Measurements from ENCODE around the gene FAM3B.

The FAM3B gene

DNA sequence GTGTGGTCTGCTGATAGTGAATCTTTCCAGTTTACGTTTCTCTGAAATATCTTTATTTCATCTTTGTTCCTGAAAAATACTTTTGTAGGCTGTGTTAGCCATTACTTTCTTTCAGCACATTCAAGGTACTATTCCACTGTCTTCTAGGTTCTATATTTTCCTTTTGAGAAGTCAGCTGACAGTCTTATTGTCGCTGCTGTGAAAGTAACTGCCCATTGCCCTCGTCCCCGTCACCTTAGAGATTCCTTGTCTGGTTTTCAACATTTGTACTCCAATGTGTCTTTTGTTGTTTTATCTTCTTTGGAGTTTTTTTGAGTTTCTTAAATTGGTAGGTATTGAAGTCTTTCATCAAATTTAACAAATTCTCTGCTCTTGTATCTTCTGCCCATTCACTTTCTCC, 25.4 kb downstream of the FAM3B start:
- H3K4me3 ChIP-seq (replicated peaks; ENCODE audit: low read depth, low read length): no peak overlapping the region
- TF ChIP-seq, protein P1, sequence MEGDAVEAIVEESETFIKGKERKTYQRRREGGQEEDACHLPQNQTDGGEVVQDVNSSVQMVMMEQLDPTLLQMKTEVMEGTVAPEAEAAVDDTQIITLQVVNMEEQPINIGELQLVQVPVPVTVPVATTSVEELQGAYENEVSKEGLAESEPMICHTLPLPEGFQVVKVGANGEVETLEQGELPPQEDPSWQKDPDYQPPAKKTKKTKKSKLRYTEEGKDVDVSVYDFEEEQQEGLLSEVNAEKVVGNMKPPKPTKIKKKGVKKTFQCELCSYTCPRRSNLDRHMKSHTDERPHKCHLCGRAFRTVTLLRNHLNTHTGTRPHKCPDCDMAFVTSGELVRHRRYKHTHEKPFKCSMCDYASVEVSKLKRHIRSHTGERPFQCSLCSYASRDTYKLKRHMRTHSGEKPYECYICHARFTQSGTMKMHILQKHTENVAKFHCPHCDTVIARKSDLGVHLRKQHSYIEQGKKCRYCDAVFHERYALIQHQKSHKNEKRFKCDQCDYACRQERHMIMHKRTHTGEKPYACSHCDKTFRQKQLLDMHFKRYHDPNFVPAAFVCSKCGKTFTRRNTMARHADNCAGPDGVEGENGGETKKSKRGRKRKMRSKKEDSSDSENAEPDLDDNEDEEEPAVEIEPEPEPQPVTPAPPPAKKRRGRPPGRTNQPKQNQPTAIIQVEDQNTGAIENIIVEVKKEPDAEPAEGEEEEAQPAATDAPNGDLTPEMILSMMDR (IDR thresholded peaks at IDR 0.05; ENCODE audit: low read length, missing control alignments): no peak
- no peak for DNase-seq (ENCODE audit: low read depth)

DNA sequence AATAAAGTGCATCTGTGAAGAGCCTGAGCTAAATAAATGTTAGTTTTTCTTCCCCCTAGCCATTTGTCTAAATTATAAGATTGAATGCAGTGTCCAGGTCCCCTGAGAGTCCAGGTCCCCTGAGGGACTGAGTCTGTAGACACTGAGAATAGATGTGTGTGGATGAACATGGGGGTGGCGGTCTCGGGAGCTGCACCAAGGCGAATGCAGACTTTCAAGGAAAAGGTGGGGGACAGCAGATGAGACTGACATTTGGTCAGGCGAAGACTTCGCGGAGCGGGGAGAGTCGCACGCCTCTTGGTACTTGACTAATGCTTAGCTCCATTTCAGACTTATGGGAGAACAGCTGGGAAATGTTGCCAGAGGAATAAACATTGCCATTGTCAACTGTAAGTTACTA, 27.5 kb downstream of the FAM3B start:
- H3K4me3 ChIP-seq (replicated peaks; ENCODE audit: low read depth, low read length): no peak overlapping the region
- TF ChIP-seq, protein P1 (IDR thresholded peaks at IDR 0.05; ENCODE audit: low read length, missing control alignments): no peak
- no peak for DNase-seq (ENCODE audit: low read depth)

DNA sequence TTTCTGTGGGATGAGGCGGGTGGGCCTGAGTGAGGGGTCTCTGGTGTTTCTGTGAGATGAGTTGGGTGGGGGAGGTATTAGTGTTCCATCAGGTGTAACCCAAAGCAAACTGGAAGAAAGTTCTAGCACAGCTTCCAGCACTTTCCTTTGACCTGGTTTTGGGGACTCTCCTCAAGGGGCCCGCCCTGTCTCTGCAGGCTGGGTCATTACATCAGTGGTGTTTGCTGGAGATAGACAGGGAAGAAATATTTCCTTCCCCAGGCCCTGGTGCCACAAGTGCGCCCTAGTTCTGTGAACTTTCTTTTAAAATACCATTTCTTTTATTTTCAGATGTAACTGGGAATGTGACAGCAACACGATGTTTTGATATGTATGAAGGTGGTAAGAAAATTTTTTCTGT, 28.8 kb downstream of the FAM3B start:
- TF ChIP-seq, protein P1 (IDR thresholded peaks at IDR 0.05; ENCODE audit: low read length, missing control alignments): no peak
- DNase-seq (ENCODE audit: low read depth): no peak
- H3K4me3 ChIP-seq (replicated peaks; ENCODE audit: low read depth, low read length): no peak overlapping the region

DNA sequence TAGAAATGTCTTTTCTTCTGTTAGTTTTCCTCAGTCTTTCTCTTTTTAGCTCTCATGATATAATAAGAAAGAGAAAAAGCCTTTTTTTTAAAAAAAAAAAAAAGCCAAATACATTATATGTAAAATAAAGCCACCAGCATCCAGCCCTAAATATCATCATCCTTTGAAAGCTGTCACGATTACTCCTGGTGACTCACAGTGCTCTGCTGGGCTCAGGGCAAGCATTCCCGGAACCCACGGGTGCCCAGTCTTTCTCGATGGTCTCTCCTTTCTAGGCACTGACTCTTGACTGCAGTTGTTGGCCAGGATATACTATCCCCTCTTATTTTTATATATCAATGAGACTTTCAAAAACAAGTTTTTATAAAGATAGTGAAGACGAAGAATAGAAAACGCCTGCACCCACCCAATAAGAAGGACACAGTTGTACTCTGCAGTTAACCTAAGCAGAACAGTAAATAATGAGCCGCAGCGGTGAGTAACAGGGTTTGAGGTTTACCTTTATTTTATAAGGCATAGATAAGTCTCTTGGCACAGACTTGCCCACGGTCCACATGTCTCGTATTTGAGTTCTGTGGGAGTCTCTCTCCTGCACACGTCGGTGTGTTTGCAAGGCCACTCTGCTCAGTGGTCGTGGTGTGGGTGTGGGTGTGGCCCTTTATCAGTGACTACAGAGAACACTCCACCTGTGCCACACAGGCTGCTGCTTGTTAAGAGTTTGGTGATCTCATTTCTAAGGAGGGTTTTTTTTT, 29.5 kb downstream of the FAM3B start:
- TF ChIP-seq, protein P1 (IDR thresholded peaks at IDR 0.05; ENCODE audit: low read length, missing control alignments): no peak
- H3K4me3 ChIP-seq (replicated peaks; ENCODE audit: low read depth, low read length): no peak overlapping the region
- DNase-seq (ENCODE audit: low read depth): no peak

DNA sequence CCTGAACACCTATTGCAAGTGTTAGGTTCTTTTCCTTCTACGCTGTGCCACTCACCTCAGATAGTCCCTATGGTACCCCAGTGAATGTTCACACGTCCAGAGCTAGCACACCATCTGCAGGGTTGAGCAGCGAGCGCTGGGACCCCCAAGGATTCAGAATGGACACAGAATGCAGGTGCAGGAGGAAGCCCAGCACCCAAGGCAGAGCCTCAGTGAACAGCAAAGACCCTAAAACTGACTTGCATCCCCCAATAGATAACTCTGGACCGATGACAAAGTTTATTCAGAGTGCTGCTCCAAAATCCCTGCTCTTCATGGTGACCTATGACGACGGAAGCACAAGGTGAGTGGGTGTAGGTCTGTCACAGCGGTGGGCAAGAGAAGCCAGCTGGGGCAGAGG, 30.2 kb downstream of the FAM3B start:
- no peak overlapping the region for H3K4me3 ChIP-seq (replicated peaks; ENCODE audit: low read depth, low read length)

DNA sequence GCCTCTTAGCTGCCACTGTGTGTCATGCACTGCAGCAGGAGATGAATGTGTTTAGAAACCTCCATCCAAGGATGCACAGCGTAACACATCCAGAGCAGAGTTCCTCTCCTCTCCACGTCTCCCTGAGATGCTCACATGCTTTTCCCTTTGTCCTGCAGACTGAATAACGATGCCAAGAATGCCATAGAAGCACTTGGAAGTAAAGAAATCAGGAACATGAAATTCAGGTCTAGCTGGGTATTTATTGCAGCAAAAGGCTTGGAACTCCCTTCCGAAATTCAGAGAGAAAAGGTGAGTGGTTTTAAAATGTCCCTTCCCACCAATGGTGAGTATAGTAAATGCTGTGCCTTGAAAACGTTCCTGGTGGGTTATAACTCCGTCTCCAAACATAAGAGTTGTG, 31.8 kb downstream of the FAM3B start:
- H3K4me3 ChIP-seq (replicated peaks; ENCODE audit: low read depth, low read length): no peak overlapping the region
- TF ChIP-seq, protein P1 (IDR thresholded peaks at IDR 0.05; ENCODE audit: low read length, missing control alignments): no peak
- DNase-seq (ENCODE audit: low read depth): no peak

More for the DNA sequence above, 30.2 kb downstream of the FAM3B start:
- TF ChIP-seq, protein P1 (IDR thresholded peaks at IDR 0.05; ENCODE audit: low read length, missing control alignments): no peak
- DNase-seq (ENCODE audit: low read depth): no peak

DNA sequence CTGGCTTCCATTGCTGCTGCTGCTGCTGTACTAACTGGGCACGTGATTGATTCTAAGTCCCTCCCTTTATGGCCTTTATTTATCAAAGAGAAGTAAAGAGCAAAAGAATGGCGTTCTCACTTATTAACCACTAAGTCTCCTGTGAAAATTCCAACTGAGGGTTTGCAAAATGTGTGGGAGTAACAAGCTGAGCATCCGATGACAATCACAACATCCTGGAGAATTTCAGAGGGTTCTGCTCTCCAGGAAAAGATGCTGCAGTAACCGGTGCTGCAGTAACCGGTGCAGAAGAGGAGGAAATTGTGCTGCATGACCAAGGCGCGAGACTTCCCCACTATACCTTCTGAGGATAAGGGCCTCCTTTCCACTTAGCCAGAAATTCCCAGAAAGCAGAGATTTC, 32.5 kb downstream of the FAM3B start:
- TF ChIP-seq, protein P1 (IDR thresholded peaks at IDR 0.05; ENCODE audit: low read length, missing control alignments): no peak
- no peak for DNase-seq (ENCODE audit: low read depth)
- no peak overlapping the region for H3K4me3 ChIP-seq (replicated peaks; ENCODE audit: low read depth, low read length)

Measured in fibroblast of pulmonary artery (primary cell).